HG03097 (cell line): ENCODE results near the gene MEI4.

Experiments used
- ATAC-seq: cut with Tn5 transposase; IDR thresholded peaks from one replicate; pipeline ENCODE4 v1.9.1; 2021; ENCODE audit not compliant: unreplicated experiment, low FRiP score

MEI4 gene

DNA sequence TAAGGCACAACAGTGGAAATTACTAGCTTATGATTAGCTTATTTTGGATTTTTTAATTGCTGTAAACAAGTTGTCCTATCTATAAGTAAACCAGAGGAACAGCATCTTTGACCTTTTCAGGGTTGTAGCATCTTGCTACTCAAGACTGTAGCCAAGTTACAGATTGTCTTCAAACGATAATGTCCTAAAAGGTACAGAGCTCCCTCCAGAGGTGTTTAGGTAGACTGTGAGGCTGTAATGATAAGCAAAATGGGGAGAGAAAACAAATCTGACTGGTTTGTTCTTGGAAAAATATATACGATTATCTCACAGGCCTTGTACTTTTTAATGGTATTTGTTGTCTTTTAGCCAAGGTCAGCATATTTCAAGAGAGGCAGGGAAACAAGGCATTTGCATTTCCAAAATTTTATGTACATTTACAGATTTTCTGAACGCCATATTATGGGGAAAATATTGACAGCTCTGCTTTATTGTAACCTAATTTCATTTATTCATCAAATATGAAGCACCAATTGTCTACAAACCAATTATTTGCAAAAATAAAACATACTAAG is 273.4 kb downstream of the MEI4 start:
- ATAC-seq: no peak

DNA sequence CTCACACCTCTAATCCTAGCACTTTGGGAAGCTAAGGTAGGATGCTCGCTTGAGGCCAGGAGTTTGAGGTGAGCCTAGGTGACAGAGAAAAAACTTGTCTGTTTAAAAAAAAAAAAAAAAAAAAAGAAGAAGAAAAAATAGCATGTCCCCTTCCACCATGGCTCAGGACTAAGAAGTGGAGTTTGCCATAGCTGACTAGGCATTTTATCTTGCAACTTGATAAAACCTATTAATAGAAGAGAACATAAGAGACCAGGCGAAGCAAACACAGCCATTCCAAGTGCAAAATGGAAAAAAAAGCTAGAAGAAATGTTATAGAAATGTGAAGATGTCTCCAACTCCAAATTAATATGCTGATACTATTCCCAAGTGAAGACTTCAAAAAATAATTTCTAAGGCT is 277.5 kb downstream of the MEI4 start:
- no peak for ATAC-seq

DNA sequence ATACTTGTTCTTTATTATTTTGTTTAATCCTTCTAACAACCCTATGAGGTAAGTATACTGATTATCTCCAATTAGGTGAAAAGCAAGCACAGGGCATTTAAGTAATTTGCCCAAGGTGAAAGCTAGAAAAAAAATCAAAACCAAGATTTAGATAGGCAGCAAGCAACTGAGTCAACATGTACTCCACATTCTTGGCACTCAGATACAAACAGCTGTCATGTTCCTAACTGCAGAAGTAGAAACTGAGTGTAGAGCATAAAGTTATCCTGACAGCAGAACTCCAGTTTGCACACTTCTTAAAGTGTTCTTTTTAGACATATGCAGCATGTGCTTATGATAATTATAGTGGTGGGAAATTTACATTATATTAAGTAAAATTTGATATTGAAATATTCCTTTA is 278.1 kb downstream of the MEI4 start:
- ATAC-seq: no peak

DNA sequence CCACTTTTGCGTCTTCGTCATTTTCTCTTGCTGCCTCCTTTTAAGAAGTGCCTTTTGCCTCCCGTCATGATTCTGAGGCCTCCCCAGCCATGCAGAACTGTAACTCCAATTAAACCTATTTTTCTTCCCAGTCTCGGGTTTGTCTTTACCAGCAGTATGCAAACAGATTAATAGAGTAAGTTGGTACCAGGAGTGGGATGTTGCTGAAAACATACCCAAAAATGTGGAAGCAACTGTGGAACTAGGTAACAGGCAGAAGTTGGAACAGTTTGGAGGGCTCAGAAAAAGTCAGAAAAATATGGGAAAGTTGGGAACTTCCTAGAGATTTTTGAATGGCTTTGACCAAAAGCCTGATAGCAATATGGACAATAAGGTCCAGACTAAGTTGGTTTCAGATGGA is 309.2 kb downstream of the MEI4 start:
- no peak for ATAC-seq

DNA sequence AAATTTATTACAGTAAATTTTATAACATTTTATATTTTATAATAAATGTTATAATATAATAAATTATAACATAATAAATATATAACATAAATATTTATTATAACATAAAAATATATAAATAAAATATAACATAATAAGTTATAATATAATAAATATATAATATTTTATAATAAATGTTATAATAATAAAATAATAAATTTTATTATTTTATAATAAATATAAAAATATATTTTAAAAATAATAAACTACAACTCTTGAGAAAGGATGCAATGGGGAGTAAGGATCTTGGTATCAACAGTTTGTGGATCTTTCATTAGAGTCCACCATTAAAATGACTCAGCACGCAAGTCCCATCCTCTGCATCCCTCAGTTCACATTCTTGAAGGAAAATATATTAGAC is 312.6 kb downstream of the MEI4 start:
- no peak for ATAC-seq

DNA sequence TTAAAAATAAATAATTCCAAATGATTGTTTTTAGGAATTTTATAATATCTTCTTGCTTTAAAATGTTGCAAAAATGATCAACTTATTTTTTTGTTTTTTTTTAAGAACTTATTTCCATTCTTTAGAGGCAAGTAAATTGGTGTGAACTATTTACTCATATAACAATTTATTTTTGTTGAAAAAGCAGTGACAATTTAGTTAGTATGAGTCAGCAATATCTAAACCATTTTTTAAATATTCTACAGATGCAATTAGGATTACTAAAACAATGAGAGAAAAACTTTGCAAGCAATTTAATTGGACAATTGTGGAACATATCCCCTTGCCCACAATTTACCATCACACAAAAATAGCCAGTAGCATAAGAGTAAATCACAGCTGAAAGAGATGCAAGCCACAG is 319.5 kb downstream of the MEI4 start:
- no peak for ATAC-seq
